Loucy (cell line): Measurements from ENCODE around the gene PIEZO1.

Experiments used
- EZH2phosphoT487 ChIP-seq: fragments of 200-600 bp; IDR thresholded peaks from 2 replicates; pipeline ENCODE4 v1.6.1; 2018; ENCODE audit warnings: antibody characterized with exemption, mild to moderate bottlenecking, moderate library complexity, borderline replicate concordance
- TF ChIP-seq, protein P1 (sequence below): fragments of 200-600 bp; sonication (generic); conservative IDR thresholded peaks from 2 replicates; pipeline ENCODE4 v1.5.1; 2014; ENCODE audit warnings: mild to moderate bottlenecking, antibody characterized with exemption, low read length

DNA sequence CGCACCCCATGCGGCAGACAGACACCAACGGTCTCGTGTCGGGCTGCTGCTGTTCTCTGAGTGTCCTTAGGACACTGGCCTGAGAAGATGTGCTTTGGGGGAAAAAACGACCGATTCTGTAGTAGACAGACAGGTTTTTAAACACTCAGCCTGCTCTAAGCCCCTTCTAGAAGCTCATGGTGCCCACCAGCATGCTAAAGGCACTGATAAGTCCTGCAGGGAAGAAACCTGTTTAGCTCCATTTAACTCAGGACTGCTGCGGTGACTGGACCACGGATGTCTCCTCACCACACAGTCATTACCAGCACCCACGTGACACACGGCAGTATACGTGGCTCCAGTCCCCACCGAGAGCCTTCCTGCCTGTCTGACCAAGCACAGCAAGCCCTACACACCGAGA, 45.8 kb upstream of the PIEZO1 start:
- TF ChIP-seq, protein P1, sequence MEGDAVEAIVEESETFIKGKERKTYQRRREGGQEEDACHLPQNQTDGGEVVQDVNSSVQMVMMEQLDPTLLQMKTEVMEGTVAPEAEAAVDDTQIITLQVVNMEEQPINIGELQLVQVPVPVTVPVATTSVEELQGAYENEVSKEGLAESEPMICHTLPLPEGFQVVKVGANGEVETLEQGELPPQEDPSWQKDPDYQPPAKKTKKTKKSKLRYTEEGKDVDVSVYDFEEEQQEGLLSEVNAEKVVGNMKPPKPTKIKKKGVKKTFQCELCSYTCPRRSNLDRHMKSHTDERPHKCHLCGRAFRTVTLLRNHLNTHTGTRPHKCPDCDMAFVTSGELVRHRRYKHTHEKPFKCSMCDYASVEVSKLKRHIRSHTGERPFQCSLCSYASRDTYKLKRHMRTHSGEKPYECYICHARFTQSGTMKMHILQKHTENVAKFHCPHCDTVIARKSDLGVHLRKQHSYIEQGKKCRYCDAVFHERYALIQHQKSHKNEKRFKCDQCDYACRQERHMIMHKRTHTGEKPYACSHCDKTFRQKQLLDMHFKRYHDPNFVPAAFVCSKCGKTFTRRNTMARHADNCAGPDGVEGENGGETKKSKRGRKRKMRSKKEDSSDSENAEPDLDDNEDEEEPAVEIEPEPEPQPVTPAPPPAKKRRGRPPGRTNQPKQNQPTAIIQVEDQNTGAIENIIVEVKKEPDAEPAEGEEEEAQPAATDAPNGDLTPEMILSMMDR, result no peak
- no peak for TF ChIP-seq EZH2phosphoT487
